ENCODE data around the gene UBE2C. TPM values are rescaled to one million over a fixed set of nuclear protein-coding genes. Genes with fewer than 3 reads are reported as not detected.

Gene UBE2C
- total RNA-seq, 1 donor from 2014 or later = 33.0 TPM

DNA sequence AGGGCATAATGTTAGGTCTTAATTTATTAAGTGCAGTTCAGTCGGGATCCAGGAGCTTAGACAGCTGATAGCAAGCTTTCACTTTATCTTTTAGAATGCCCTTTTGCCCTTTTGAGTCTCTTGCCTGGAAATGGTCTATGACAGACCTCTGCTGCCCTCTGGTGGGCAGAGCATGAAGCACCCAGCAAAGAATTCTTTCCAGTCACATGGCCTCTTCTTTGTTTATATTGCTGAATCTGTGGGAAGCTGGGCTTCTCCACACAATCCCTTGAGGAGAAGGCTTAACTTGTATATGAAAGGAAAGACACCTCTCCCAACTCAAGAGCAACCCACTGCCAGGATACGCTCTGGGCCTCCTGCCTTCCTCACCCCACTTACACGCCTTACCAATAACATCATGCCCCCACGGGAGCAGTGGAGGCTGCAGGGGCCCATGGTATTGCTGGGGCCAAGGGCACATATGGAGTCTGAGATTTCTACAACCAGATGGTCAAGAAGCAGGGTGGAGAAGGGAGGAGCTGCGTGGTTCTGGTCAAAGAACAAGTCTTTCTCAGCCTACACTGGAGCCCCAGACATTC lies 41.2 kb upstream of the UBE2C start:
- TF ChIP-seq, protein P1, sequence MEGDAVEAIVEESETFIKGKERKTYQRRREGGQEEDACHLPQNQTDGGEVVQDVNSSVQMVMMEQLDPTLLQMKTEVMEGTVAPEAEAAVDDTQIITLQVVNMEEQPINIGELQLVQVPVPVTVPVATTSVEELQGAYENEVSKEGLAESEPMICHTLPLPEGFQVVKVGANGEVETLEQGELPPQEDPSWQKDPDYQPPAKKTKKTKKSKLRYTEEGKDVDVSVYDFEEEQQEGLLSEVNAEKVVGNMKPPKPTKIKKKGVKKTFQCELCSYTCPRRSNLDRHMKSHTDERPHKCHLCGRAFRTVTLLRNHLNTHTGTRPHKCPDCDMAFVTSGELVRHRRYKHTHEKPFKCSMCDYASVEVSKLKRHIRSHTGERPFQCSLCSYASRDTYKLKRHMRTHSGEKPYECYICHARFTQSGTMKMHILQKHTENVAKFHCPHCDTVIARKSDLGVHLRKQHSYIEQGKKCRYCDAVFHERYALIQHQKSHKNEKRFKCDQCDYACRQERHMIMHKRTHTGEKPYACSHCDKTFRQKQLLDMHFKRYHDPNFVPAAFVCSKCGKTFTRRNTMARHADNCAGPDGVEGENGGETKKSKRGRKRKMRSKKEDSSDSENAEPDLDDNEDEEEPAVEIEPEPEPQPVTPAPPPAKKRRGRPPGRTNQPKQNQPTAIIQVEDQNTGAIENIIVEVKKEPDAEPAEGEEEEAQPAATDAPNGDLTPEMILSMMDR (IDR thresholded peaks at IDR 0.05; ENCODE audit: partially characterized antibody, unreplicated experiment) = peak; percentile 95
- DNase-seq = peak; percentile 87
- H3K9me3 Mint-ChIP-seq (ENCODE audit: unreplicated experiment) = peaks cover 2% of the 10 kb centered on the region
- no peaks in the 10 kb centered on the region for H3K27me3 Mint-ChIP-seq (ENCODE audit: unreplicated experiment)
- H3K36me3 Mint-ChIP-seq (ENCODE audit: unreplicated experiment) = no peaks in the 10 kb centered on the region
- peak overlapping the region; percentile 58 for H3K4me3 Mint-ChIP-seq (ENCODE audit: unreplicated experiment)
- H3K27ac Mint-ChIP-seq (ENCODE audit: unreplicated experiment) = peak overlapping the region; percentile 96
- H3K4me1 Mint-ChIP-seq (ENCODE audit: low read depth, unreplicated experiment) = peaks cover 8% of the 10 kb centered on the region

DNA sequence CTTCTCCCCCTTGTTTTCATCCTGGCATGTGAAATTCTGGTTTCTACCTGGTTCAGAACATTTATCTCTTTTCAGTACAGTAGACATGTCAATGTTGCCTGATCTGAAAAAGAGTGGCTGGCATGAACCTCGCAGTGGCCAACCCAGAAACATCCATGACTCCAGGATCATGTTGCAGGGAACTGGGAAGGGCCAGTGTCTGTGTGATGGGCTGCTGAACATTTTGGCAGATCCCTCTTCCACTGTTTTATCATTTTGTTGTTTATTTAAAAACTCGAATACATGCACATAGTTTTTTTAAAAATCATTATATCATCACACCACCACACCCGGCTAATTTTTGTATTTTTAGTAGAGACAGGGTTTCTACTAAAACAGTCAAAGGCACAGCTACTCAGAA lies 39.8 kb upstream of the UBE2C start:
- H3K36me3 Mint-ChIP-seq (ENCODE audit: unreplicated experiment) = no peaks in the 10 kb centered on the region

DNA sequence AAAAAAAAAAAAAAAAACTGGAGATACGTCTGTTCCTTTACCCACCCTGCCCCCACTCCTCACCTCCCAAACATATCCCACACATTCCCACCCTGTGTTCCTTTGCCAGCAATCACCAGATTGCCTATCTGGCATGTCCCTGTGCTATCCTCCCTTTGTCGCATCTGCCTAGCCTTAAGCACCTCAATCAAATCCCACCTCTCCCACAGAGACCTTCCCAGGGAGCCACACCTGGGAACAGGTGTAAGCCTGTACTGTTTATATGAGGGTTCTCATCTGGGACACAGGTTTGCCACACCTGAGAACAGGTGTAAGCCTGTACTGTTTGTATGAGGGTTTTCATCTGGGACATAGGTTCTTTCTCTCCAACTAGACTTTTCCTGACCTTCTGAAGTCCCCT lies 37.5 kb upstream of the UBE2C start:
- H3K4me1 Mint-ChIP-seq (ENCODE audit: low read depth, unreplicated experiment) = peaks cover 8% of the 10 kb centered on the region
- peaks cover 2% of the 10 kb centered on the region for H3K9me3 Mint-ChIP-seq (ENCODE audit: unreplicated experiment)
- no peaks in the 10 kb centered on the region for H3K36me3 Mint-ChIP-seq (ENCODE audit: unreplicated experiment)
- H3K4me3 Mint-ChIP-seq (ENCODE audit: unreplicated experiment) = no peak overlapping the region
- H3K27ac Mint-ChIP-seq (ENCODE audit: unreplicated experiment) = peak overlapping the region; percentile 52
- H3K27me3 Mint-ChIP-seq (ENCODE audit: unreplicated experiment) = no peaks in the 10 kb centered on the region
- TF ChIP-seq, protein P1 (IDR thresholded peaks at IDR 0.05; ENCODE audit: partially characterized antibody, unreplicated experiment) = no peak
- no peak for DNase-seq

More for the DNA sequence above, 39.8 kb upstream of the UBE2C start:
- H3K4me3 Mint-ChIP-seq (ENCODE audit: unreplicated experiment) = no peak overlapping the region
- TF ChIP-seq, protein P1 (IDR thresholded peaks at IDR 0.05; ENCODE audit: partially characterized antibody, unreplicated experiment) = no peak
- H3K27me3 Mint-ChIP-seq (ENCODE audit: unreplicated experiment) = no peaks in the 10 kb centered on the region
- H3K4me1 Mint-ChIP-seq (ENCODE audit: low read depth, unreplicated experiment) = peaks cover 8% of the 10 kb centered on the region
- H3K27ac Mint-ChIP-seq (ENCODE audit: unreplicated experiment) = no peak overlapping the region
- no peak for DNase-seq
- peaks cover 2% of the 10 kb centered on the region for H3K9me3 Mint-ChIP-seq (ENCODE audit: unreplicated experiment)

DNA sequence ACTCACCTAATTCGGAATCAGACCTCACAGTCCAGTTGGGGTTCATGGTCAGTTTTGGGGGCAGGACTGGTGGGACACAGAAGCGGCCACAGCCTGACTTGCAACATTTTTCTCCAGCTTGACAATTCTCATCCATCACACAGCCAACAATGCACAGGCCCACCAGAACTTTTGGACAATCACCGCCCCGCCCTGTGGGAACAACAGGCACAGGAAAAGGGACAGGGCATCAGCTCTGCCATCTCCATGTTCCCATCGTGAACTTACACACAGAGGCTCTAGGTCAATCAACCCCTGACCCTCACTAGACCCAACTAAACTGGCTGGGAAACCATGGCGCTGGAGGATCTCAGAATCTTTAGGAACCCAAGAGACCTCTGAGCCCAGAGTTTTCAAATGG lies 37.0 kb upstream of the UBE2C start:
- peaks cover 2% of the 10 kb centered on the region for H3K9me3 Mint-ChIP-seq (ENCODE audit: unreplicated experiment)
- no peak for DNase-seq
- H3K4me3 Mint-ChIP-seq (ENCODE audit: unreplicated experiment) = no peak overlapping the region
- H3K4me1 Mint-ChIP-seq (ENCODE audit: low read depth, unreplicated experiment) = peaks cover 8% of the 10 kb centered on the region
- TF ChIP-seq, protein P1 (IDR thresholded peaks at IDR 0.05; ENCODE audit: partially characterized antibody, unreplicated experiment) = no peak
- no peaks in the 10 kb centered on the region for H3K27me3 Mint-ChIP-seq (ENCODE audit: unreplicated experiment)
- peak overlapping the region; percentile 52 for H3K27ac Mint-ChIP-seq (ENCODE audit: unreplicated experiment)
- no peaks in the 10 kb centered on the region for H3K36me3 Mint-ChIP-seq (ENCODE audit: unreplicated experiment)

DNA sequence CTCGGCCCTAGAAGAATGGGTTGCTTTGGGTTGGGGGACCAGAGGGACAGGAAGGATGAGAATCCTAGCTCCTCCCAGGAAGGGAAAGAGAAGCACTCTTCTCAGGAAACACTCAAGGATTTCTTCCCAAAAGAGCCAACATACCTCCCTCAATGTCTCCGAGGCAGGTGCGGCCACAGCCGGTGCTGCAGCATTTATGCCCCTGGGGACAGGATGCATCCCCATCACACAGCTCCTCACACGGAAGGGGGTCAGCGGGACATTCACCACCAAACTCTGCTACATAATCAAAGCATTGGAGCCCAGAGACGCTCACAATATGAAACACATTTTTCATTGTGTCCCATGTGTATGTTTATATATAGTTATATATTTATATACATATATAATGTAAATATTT lies 35.5 kb upstream of the UBE2C start:
- Mint-ChIP-seq H3K4me3 (ENCODE audit: unreplicated experiment) (no peak overlapping the region), H3K4me1 (ENCODE audit: low read depth, unreplicated experiment) (peaks cover 4% of the 10 kb centered on the region), H3K36me3 (ENCODE audit: unreplicated experiment) (no peaks in the 10 kb centered on the region), H3K27me3 (ENCODE audit: unreplicated experiment) (peaks cover under 1% of the 10 kb centered on the region), H3K9me3 (ENCODE audit: unreplicated experiment) (no peaks in the 10 kb centered on the region), H3K27ac (ENCODE audit: unreplicated experiment) (no peak overlapping the region)
- TF ChIP-seq, protein P1 (IDR thresholded peaks at IDR 0.05; ENCODE audit: partially characterized antibody, unreplicated experiment) = no peak
- DNase-seq = no peak
